Superior temporal gyrus (tissue), 1 donor: Measurements from ENCODE around the gene INO80B.
A peak's percentile ranks its signal among the peaks of the same experiment; 100 is the strongest.
"Not testable (repeated sequence)": the region's sequence is repeated elsewhere in the genome, so short reads cannot be mapped to it uniquely, and the experiment has no call there.

Source experiments
- DNase-seq: peaks from one replicate; pipeline ENCODE4 v3.0.0-alpha.2; 2016; ENCODE audit errors: extremely low spot score

The INO80B gene

GRCh38 chr2:74425523-74425922, 29.4 kb upstream of the INO80B start:
- DNase-seq, result no peak

DNA sequence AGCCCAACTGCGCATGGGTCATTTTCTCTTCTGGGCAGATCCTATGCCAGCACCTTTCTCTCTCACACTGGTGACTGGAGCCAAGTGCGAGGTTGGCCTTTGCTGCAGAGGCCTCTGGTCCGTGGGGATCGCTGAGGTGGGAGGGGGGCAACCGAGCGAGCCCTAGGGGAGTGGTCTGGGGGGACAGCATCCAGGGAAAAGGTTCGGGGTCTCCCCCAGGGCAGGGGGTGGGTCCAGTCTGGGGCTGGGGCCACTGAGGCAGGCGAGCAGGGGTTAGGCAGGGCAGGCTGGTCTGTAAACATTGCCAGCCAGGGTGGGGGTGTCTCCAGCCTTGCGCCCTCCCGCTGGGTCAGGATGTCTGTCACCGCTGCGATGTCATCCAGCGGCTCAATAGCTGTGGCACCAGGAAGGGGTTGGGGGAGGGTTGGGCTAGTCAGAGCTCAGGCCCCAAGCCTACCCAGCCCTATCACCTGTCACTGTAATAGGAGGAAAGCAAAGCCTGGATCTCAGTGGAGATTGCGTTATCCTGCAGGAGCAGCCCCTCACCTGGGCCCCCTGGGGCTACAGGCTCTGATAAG, 28.6 kb upstream of the INO80B start:
- DNase-seq, result no peak

- DNase-seq, result no peak
Measured at GRCh38 chr2:74427551-74427950, 27.3 kb upstream of the INO80B start.

GRCh38 chr2:74428675-74429074, 26.2 kb upstream of the INO80B start:
- DNase-seq, result no peak

GRCh38 chr2:74429487-74430451, 25.1 kb upstream of the INO80B start:
- DNase-seq, result no peak

- no peak for DNase-seq
Measured at GRCh38 chr2:74430502-74430901, 24.4 kb upstream of the INO80B start.

DNA sequence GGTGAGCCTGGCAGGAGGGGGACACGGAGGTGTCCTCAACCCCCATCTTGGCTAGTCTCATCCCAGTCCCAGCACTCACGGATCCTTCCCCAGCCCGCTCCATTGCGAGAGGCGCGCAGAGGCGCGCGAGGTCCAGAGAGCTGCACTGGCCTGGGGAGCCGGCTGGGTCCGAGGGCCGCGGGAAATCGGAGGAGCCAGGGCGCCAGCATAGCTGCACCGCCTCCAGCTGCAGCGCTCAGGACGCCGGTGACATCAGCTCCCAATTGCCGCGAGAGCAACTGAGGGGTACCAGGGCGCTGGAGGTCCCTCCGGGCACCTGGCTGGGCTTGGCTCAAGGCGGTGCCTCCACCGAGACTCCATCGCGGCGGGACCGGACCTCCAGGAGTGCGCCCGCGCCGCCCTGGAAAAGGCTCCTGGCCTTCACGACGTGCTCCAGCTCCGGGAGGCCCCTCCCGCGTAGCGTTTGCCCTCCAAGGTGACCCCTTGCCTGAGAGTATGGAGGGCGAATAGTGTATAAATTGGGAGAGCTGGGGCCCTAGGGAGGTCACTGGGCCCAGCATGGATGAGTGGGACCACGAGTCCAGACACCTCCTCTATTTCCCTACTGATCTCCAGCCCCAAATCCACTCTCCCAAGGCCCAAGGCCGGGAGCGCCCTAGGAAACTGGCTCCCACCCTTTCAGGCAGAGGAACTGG, 18.6 kb upstream of the INO80B start:
- DNase-seq, result no peak

DNA sequence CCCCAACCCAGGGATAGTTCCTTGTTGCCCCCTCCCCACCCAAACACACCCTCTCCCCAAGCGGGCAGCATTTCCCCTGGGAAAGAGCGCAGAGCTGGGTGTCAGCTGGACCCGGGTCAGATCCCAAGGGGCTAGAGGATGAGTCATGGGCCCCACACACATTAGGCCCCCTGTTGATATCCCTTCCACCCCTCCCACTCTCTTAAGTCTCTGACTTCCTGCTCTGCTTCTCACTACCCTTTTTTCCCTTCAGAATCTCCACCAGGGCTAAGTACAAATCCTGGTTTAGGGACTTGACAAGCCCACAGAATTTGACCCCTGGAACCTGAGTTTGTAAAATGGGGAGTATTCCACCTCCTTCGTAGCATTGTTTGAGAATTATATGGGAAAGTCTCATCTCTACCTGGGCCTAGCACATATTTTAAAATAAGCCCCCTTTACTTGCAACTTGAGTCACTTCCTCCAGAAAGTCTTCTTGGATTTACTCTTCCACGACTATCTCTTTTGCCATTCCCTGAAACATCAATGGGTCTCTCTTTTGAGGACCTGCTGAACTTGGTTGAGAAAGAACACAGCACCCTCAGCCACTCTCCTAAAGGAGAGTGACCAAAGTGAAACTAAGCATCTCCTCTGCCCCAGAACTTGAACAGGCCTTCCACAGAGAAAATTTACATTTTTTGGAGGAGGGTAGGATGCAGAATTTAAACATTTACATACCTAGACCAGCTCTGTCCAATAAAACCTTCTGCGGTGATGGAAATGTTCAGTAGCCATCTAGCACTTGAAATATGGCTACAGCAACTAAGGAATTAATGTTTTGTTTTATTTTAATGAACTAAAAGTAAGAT, 17.8 kb upstream of the INO80B start:
- DNase-seq, result no peak

DNA sequence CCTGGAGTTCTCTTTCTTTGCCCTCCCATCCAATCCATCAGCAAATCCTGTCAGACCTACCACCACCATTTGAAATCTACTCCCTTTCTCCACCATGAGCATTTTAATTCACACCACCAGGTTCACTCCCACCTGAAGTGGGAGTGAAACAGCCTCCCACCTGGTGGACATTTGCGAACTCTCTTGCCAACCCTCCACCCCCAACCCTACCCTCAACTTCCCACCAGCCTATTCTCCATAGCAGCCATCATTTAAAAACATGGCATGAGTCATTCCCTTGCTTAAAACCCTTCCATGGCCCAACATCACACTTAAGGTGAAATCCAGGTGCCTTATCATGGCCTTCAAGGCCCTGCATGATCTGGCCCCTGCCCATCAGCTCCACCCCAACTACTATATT, 16.6 kb upstream of the INO80B start:
- no peak for DNase-seq

DNA sequence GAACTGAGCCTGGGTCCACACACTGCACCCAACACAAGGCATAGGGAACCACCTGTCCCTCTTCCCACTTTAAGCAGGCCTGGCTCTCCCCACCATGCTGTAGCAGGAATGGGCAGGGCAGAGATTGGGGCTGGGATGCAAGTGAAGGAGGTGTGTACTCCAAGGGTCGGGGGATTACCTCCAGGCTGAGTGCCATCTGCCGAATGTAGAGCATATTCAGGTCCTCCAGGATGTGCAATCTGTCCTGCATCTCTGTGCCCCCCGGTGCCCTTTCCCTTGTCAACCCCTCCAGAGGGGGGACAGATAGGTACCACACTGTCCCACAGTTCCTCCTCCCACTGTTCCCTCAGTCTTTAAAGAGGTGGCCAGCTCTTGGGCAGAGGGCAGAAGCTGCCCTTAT, 15.5 kb upstream of the INO80B start:
- DNase-seq, result no peak

GRCh38 chr2:74439803-74440377, 15.0 kb upstream of the INO80B start:
- DNase-seq, result peak; percentile 93

DNA sequence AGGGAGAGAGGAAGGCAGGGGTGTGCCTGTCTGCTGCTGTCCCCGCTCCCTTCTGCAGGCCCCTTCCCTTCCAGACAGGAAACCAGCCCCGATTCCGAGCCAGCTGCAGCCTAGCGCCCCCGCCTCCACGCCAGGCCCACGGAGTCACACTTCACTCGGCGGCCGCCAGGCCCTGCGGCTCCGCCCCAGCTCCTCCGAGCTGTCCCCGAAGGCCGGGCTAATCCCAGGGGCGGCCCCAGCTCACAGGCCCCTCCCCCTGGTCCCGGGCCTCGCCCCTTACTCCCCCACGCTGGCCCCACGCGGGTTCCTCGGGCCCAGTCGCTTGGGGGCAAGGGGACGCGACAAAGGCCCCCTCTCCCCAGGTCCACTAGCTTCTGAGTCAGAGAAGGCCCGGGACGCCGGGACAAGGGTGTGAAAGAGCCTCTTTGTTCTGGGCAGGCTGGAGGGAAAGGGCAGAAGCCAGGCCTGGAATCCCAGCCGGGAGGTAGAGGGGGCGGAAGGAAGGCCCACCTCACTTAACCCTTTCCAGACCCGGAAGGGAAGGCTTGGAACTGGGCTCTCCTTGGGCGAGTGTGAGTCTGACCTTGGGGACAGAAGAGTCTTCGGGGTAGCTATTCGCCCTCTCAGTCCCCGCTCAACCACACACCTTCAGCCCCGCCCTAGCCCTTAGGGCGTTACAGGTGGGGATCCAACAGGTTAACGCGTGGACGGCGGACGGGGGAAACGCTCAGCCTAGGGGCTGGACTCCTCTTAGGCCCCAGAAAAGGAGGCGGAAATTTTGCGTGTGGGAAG, 14.3 kb upstream of the INO80B start:
- peak; percentile 88 for DNase-seq

- no peak for DNase-seq
Measured at GRCh38 chr2:74441170-74441689, 13.7 kb upstream of the INO80B start.

DNA sequence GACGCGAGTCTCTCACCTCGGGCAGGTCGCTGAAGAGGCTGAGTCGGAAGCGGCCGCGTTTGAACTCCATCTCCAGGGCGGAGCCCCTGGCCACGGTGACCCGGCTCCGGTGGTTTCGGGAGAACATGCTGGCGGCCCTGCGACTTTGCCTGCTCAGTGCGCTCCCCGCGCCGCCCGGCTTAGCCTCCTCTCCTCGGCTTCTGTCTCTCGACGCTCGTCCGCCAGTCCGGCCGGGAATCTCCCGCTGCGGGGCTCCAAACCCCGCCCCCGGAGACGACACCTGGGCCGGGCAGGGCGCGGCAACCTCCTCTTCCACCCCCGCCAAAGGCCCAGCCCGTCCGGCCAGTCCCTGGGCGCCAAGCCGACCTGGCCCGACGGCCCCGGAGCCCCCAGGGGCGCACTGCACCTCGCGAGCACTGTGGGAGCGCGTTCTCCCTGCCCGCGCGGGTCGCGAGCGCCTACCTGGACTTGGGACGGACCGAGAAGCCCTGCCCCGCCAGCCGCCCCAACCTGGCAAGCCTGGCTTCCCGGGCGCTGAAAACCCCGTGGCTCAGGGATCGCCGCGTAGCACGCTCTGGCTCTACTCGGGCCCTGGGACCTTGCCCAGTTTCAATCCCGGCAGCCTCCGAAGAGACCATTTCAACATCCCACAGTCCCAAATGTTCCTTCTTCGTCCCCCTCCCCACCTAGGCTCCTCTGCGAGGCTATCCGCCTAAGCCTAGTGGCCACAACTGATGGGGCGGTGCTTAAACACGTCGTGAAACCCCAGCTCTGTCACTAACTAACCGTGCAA, 13.0 kb upstream of the INO80B start, which contains the start of gene RTKN:
Gene RTKN, minus strand, starts transcription at position 248 of the 793 bp plus-strand sequence. Its CDS starts 121 bp downstream, at position 127.
- DNase-seq, result no peak

- DNase-seq, result not testable (repeated sequence)
Measured at GRCh38 chr2:74442483-74443297, 12.2 kb upstream of the INO80B start.

- no peak for DNase-seq
Measured at GRCh38 chr2:74444498-74445318, 10.2 kb upstream of the INO80B start.

GRCh38 chr2:74447230-74447999, 7.5 kb upstream of the INO80B start:
- no peak for DNase-seq
